HG03520 (cell line): ENCODE data around the gene PKHD1.
"Not testable (repeated sequence)": the region's sequence is repeated elsewhere in the genome, so short reads cannot be mapped to it uniquely, and the experiment has no call there.

Source experiments
- ATAC-seq: cut with Tn5 transposase; IDR thresholded peaks from one replicate; pipeline ENCODE4 v1.9.1; 2021; ENCODE audit warnings: mild to moderate bottlenecking, moderate library complexity; ENCODE audit not compliant: unreplicated experiment

PKHD1 gene

DNA sequence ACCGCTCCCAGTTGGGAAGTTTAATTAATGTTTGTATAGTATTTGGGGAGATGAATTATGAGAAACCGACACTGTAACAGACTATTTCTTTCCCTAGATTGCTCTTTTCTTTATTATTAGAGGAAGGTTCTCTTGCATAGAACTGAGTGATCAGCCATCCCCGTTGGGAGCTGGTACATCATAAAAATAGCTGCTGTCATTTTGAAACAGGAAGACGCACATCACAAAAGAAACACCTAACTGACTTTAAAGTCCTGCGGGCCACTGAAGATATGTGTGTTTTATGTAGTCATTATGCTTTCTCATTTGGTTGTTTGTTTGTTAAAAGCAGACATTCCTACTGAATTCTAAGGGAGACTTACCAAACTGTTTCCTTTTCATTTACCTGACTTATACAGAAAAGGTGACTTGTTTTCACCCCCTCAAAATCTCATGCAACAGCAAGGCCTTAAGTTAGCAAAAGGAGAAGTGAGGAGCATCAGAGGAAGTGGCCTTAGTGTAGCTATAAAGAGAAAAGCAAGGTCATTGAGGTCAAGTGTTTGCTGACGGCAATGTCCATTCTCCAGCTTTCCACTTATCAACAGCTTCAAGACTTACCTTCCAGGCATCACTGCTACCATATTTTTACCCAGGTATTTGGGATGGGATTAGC lies 91.0 kb downstream of the PKHD1 start:
- ATAC-seq: peak; percentile 92

DNA sequence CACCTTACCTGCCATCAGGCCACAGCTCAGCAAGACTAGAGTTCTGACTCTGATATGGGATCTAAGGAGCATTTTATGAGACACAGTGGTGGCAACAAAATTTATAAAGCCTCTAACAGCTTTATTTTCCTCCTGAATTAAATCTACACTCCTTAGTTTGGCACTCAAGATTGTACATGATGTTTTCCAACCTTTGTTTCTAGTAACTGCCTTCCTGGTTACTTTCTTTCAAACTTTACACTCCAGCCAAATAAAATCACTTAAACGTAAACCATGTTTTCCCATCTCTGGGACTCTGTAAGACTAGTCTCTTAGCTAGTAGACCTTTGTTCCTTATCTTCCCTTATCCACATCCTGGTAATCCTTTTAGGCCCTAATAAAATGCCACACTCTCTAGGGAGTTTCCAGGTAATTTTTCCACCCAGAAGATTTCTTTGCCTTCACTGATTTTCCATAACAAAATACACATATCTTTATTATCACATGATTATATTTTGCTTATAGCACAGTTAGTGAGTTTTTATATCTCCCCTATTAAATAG lies 92.1 kb downstream of the PKHD1 start:
- ATAC-seq: no peak

DNA sequence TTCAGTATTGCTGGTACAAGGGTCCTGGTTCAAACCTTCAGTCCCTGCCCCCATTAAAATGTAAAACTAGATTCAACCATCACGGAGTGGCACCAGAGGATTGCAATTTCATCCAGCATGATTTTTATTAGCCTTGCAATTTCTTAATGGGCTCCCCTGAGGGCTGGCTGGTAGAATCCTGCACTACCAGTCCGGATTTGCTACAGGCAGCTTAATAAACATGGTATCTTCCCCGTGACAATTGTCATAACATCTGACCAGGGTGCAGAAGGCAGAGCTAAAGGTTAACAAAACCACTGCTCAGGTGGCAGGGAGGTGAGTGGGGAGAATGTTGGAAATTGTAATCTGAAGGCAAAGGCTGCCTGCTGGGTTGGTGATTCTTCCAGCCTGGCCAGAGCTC lies 94.5 kb downstream of the PKHD1 start:
- no peak for ATAC-seq

DNA sequence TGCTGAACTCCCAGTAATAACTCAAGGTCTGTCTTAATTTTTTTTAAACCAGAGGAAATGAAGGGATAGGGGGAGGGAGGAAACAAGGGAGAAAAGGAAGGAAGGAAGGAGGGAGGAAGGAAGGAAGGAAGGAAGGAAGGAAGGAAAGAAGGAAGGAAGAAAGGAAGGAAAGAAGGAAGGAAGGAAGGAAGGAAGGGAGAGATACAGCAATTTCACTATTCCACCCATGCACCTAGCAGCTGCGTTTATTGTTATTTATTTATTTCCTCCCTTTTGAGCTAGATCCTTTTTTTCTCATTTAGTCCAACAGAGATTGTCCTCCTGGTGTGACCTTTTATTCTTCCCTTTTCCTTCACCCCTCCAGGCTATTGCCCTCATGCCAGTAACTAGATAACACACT lies 97.6 kb downstream of the PKHD1 start:
- ATAC-seq: no peak

DNA sequence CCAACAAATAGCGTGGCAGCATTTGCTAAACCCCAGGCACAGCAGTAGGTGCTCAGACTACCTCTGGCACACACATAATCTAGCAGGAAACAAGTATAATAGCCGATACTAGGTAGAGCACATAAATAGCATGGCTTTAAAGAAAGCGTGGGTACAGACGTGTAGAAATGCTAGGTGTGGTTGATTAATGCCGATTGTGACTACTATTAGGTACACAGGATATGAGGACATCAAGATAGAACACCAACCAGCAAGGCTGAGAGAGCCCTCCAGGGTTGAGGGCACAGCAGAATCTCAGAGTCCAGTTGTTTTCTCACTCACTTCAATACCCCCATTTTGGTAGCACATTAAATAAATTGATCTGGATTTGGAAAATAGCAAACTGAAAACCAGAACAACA lies 100.5 kb downstream of the PKHD1 start:
- no peak for ATAC-seq

DNA sequence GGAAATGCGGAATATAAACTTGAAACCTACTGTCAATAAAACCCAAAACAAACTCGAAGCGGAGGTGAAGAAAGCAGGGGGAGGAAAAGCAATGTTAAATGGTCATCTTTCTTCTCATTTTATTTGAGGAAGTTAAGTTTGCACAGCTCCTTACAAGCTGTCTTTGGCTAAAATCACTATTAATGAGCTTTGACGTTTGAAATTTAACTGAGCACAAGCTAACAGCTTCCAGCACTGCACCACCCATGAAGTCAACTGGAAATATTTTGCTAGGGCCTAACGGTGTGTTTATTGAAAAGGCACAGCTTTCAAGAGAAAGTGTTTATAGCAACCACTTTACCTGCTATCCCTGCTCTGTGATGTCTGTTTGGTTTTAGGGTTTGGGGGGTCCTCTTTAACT lies 103.8 kb downstream of the PKHD1 start:
- no peak for ATAC-seq

GRCh38 chr6:51982695-51983094 lies 104.7 kb downstream of the PKHD1 start:
- not testable (repeated sequence) for ATAC-seq

DNA sequence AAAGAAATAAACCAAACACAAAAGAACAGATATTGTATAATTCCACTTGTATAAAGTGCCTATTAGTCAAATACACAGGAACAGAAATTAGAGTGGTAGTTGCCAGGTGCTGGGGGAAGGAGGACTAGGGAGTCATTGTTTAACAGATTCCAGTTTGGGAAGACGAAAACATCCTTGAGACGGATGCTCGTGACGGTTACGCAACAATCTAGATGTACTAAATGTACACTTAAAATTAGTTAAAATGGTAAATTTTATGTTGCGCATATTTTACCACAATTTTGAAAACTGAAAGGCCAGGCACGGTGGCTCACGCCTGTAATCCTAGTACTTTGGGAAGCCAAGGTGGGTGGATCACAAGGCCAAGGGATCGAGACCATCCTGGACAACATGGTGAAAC lies 111.0 kb downstream of the PKHD1 start:
- no peak for ATAC-seq

- no peak for ATAC-seq
These were observed 114.8 kb downstream of the PKHD1 start for GRCh38 chr6:51972659-51973058.

- ATAC-seq: no peak
These were observed 119.1 kb downstream of the PKHD1 start for GRCh38 chr6:51968265-51968664.

GRCh38 chr6:51965222-51965801 lies 122.1 kb downstream of the PKHD1 start:
- no peak for ATAC-seq

DNA sequence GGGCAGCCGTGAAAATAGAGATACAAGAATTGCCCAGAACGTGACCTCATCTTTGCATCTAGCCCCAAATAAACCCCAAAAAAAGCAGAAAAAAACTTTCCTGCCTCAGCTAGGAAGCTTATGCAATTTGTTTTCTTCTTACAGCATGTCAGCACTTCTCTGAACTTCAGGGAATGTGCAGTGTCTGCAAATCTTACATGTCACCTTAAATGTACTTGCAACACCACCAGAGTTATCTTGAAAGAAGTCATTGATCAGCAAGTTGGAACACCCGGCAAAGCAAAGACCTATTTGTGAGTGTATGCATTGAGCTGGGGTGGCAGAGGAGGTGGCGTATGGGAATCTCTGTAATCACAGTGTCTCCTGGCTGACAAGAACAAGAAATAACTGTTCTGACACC lies 123.4 kb downstream of the PKHD1 start:
- no peak for ATAC-seq

DNA sequence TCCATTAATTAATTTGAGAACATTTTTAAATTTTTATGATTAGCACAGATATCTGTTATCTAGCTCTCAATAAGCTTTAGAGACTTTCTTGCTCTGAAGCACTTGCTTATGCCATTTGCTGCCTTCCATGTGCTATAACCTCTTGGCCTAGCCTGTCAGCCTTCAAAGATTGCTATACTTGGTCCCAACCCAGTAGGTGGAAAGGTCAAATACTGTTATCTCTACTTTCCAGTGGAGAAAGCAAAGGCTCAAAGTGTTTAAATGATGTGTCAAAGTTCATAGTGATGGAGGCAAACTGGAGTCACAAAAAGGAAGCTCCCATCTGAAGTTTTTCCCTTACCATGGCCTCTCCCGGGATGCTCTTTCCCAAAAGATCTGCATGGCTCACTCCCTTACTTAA lies 125.1 kb downstream of the PKHD1 start:
- ATAC-seq: no peak

- ATAC-seq: no peak
These were observed 127.0 kb downstream of the PKHD1 start for GRCh38 chr6:51960419-51960818.

GRCh38 chr6:51959744-51960383 lies 127.5 kb downstream of the PKHD1 start:
- peak; percentile 83 for ATAC-seq

- ATAC-seq: no peak
These were observed 132.7 kb downstream of the PKHD1 start for GRCh38 chr6:51954681-51955080.

- no peak for ATAC-seq
These were observed 134.2 kb downstream of the PKHD1 start for GRCh38 chr6:51953246-51953645.

GRCh38 chr6:51951924-51952323 lies 135.5 kb downstream of the PKHD1 start:
- no peak for ATAC-seq

- ATAC-seq: no peak
These were observed 137.9 kb downstream of the PKHD1 start for GRCh38 chr6:51949526-51949925.

DNA sequence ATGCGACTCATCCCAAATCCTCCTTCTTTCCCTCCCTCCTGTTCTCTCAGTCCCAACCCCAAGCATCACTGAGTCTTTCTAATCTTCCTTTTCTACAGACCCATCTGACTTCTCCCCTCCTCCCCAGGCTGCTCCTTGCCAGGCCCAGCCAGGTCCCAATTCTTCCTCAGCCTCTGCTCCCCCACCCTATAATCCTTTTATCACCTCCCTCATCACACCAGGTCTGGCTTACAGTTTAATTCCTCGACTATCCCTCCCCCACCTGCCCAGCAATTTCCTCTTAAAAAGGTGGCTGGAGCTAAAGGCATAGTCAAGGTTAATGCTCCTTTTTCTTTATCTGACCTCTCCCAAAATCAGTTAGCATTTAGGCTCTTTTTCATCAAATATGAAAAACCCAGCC lies 147.7 kb downstream of the PKHD1 start:
- not testable (repeated sequence) for ATAC-seq

DNA sequence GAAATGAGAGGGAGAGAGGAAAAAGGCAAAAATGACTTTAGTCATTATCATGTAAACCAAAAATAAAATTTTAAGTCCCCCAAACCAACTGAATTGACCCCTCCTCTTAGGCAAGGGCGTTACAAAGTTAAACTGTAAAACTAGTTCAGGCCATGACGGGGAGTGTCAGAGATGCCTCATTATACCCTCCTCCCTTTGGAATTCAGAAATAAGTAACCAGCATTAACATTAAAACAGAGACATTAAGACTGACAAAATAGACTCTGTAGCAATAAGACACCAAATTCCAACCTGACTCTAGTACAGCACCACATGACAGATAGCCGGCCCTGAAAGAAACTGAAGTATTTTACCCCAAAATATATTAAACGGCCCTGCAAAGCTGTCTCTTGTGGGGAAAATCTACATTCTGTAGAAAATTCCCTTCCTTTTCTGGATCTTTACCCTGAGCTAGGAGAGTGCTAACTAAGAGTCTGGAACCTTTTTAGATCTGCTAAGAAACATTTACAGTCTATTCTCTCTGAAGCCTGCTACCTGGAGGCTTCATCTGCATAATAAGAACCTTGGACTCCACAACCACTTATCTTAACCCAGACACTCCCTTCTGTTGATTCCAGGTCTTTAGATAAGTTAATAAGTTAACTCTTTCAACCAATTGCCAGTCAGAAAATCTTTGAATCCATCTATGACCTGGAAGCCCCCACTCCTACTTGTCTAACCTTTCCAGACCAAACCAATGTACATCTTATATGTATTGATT lies 150.7 kb downstream of the PKHD1 start:
- no peak for ATAC-seq

GRCh38 chr6:51934098-51934497 lies 153.3 kb downstream of the PKHD1 start:
- no peak for ATAC-seq
